ENCODE data around the gene SLC39A9.
"Not testable (repeated sequence)": the region's sequence is repeated elsewhere in the genome, so short reads cannot be mapped to it uniquely, and the experiment has no call there.

The SLC39A9 gene

DNA sequence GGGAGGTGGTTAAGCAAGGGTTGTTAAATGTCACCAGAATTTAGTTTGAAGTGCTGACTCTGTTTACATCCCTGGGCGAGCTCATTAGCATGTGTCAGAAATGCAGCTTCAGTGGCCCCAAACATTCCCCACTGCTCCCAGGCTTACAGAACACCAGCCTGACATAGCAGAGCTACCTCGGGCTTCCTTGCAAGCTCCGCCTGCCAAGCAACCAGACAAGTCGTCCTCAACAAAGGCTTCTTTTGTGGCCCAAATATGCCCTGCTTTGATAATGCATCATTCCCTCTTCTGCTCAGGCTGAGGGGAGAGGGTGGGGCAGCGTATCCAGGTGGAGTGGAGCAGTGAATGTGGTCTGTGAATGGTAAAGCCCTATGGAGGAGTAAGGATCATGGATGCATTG is 28.4 kb upstream of the SLC39A9 start:
- no peak for DNase-seq

- DNase-seq, result no peak
Measured at GRCh38 chr14:69372146-69372545, 26.3 kb upstream of the SLC39A9 start.

GRCh38 chr14:69373104-69373503 is 25.4 kb upstream of the SLC39A9 start:
- no peak for DNase-seq

DNA sequence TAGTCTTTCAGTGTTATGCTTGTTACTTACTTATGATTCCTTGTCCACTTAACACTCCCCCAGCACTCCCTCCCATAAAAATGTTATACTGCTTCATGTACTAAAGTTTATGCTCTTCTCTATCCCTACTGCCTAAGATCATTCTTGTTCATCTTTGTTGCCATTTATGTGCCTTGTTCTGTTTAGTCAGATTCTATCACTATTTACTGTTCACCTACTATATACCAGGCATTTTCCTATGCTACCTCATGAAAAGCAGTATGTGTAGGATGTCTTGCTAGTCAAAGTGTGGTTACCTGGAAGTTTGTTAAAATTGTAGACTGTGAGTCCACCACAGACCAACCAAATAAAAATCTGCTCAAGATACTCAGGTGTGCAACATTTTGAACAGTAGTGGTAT is 24.3 kb upstream of the SLC39A9 start:
- no peak for DNase-seq

GRCh38 chr14:69375182-69375581 is 23.3 kb upstream of the SLC39A9 start:
- DNase-seq, result no peak

DNA sequence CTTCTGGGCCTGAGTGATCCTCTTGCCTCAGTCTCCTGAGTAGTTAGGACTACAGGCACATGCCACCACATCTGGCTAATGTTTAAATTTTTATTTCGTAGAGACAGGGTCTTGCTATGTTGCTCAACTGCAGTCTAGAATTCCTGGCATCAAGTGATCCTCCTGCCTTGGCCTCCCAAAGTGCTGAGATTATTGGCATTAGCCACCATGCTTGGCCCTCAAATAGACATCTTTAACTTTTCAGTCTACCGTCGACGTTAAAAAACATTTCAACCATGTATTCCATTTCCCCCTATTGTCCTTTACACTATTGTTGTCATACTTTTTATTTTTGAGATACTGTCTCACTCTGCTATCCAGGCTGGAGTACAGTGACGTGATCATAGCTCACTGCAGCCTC is 22.8 kb upstream of the SLC39A9 start:
- DNase-seq, result no peak

DNA sequence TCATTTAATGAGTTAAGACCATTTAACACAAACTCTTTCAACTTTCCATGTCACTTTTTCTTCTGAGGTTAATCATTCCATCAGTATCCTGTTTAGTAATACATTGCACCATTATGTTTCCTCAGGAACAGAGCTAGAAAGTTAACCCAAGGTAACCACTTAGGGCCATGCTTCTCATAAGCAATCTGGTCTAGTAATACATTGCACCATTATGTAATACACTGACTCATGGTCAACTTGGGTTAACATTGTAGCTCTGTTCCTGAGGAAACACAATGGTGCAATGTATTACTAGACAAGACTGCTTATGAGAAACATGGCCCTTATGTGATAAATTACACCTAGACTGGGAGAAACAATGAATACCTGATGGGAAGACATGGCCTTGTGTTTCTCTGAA is 22.1 kb upstream of the SLC39A9 start:
- no peak for DNase-seq

DNA sequence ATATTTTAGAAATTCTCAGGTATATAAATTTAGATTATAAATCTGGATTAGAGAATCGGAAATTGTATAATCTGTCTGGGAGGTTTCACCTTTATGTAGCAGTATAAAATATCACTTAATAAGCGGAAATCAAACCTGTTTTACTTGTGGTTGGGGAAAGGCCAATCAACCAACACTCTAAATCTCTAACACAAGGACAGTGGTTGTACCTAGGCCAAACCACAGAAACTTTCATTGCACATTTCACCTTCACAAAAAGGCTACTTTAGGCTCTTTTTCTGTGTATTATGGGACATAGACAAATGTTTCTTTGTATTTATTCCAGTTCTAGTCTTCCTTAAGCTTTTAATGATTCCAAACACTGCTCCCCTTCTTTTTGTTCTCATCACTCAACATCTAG is 20.2 kb upstream of the SLC39A9 start:
- DNase-seq, result no peak

DNA sequence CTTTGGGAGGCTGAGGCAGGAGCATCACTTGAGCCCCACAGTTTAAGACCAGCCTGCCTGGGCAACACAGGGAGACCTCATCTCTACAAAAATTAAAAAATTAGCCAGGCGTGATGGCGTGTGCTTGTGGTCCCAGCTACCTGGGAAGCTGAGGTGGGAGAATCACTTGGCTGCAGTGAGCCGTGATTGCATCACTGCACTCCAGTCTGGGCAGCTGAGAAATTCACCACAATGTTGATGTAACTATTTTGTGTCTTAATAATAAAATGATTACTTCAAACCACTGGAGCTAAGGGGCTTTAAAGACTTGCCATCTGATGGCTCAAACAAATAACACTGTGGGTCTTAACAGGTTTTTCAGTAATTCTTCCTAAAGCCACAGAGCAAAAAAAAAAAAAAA is 11.2 kb upstream of the SLC39A9 start:
- no peak for DNase-seq

DNA sequence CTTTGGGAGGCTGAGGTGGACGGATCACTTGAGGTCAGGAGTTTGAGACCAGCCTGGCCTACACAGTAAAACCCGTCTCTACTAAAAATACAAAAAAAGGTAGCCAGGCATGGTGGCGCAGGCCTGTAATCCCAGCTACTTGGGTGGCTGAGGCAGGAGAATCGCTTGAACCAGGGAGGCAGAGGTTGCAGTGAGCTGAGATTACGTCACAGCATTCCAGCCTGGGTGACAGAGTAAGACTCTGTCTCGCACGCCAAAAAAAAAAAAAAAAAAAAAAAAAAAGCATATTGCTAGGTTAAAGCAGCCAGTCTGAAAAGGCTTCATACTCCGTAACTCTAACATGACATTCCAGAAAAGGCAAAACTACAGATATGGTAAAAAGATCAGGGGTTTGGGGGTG is 7.1 kb upstream of the SLC39A9 start:
- not testable (repeated sequence) for DNase-seq

- no peak for DNase-seq
Measured at GRCh38 chr14:69392481-69392880, 6.0 kb upstream of the SLC39A9 start.

DNA sequence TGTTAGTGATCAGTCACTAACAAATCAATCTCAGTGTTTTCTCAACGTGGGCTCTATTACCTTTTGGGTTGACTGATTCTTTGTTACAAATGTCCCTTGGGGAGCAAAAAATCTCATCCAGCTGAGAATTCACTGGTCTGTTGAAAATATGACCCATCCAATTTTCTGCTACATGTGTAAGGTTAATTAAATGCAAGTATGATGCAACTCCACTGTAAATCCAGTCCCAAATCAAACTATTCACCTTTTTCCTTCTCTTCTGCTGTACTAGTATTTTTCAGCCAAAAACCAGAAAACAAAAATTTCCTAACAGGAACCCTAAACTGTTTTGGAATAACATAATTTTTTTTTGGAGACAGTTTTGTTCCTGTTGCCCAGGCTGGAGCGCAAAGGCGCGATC is 2.6 kb upstream of the SLC39A9 start:
- DNase-seq, result no peak

DNA sequence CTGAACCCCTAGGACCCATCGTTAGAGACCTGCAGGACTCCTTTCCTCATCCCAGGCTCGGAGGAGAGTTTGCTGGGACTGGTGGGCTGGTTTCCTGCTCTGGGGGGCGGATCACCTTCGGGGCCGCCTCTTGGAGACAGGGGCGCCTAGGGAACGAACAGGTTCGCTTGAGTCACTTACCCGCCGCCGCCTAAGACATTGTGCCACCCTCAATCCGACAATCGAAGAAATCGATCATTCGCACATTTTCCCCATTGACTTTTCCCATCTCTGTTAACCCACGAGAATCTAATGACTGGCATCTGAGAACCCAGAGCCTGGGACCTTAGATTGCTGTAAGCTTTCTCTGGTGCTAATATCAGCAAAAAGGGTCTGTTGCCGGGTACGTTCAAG is 322 bp downstream of the SLC39A9 start:
- DNase-seq, result no peak

DNA sequence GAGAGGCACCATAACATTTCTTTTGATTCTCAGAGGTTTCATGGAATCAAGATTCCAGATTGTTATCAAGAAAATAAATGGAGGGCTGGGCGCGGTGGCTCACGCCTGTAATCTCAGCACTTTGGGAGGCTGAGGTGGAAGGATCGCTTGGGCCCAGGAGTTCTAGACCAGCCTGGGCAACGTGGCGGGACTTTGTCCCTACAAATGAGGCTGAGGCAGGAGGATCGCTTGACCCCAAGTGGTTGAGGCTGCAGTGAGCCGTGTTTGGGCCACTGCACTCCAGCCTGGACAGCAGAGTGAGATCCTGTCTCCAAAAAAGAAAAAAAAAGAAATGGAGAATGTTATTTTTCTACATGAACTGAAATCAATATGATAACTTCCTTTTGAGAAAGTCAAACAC is 1.3 kb downstream of the SLC39A9 start:
- DNase-seq, result no peak

- no peak for DNase-seq
Measured at GRCh38 chr14:69400154-69400553, 1.7 kb downstream of the SLC39A9 start.

DNA sequence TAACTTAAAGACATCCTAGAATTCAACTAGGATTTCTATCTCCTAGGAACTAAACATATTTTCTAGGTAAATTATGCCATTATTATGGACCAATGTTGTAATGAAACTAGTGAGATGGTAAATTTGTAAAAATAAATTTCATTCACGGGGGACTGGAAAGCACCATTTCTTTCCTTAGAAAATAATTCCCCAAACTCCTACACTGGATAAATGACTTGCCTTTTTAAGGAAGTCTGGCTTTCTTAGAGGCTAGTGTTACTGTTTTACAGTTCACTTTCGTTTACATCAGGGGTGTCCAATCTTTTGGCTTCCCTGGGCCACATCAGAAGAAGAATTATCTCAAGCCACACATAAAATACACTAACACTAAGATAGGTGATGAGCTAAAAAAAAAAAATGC is 3.3 kb downstream of the SLC39A9 start:
- no peak for DNase-seq

DNA sequence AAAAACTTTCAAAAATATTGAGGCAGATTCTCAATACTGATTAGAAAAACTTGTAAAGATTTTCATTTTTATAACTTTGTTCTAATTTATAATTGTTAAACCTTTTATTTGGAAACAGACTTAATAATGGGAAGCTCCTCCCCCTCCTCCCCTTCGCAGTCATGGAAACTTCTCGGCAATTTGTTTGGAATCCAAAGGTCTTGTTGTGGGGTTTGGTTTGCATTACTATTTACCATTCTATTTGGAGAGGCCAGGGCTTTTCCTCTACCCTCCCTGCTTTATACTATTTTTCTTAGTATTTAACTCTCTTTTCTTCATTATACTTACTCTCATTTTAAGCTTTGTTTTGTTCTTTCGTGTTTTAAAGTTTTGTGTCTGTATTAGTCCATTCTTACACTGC is 6.0 kb downstream of the SLC39A9 start:
- no peak for DNase-seq

- no peak for DNase-seq
Measured at GRCh38 chr14:69404883-69405282, 6.4 kb downstream of the SLC39A9 start.

- no peak for DNase-seq
Measured at GRCh38 chr14:69405762-69406161, 7.3 kb downstream of the SLC39A9 start.

DNA sequence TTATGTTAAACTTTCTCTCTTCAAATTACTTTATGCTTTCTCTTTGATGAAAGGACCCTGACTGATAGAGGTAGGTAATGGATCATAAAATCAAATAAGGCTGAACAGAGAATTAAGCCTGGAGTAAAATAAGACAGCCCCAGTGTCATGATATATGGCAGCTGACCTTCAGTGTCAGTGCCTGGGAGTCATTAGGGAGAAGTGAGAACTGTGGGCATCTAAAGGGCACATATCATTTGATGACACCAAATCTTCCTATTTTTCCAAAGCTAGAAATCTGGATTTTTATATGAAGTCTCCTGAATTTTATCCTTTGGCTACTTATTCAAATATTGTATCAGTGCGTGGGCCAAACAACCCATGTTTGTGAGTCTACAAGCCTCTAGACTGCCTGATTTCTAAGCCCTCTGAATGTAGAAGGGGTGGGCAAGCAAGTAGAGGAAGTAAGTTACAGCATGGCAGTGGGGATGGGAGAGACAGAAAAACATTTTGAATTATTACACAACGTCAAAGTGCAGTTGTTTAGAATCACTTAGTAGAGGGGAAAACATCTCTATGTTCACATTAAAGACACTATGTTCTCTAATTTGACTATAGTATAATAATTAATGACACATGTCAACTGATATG is 10.0 kb downstream of the SLC39A9 start:
- no peak for DNase-seq

DNA sequence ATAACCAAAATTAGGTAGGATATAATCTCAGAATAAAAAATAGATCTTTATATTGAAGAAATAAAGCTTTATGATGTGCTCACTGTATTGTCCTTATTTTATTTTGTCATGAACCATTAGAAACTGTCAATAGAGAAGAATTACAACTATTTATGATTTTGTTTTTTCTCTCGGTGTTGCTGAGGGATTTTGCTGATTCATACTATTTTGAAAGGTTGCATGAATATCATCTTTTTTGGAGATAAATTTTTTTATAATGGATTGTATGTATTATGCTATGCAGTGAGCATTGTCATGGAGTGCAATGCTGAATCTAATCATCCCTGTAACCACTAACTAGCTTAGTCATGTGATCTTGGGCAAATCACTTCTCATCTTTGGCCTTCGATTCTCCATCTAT is 15.0 kb downstream of the SLC39A9 start:
- no peak for DNase-seq

GRCh38 chr14:69416087-69416486 is 17.6 kb downstream of the SLC39A9 start:
- DNase-seq, result not testable (repeated sequence)

- no peak for DNase-seq
Measured at GRCh38 chr14:69423279-69423678, 24.8 kb downstream of the SLC39A9 start.

DNA sequence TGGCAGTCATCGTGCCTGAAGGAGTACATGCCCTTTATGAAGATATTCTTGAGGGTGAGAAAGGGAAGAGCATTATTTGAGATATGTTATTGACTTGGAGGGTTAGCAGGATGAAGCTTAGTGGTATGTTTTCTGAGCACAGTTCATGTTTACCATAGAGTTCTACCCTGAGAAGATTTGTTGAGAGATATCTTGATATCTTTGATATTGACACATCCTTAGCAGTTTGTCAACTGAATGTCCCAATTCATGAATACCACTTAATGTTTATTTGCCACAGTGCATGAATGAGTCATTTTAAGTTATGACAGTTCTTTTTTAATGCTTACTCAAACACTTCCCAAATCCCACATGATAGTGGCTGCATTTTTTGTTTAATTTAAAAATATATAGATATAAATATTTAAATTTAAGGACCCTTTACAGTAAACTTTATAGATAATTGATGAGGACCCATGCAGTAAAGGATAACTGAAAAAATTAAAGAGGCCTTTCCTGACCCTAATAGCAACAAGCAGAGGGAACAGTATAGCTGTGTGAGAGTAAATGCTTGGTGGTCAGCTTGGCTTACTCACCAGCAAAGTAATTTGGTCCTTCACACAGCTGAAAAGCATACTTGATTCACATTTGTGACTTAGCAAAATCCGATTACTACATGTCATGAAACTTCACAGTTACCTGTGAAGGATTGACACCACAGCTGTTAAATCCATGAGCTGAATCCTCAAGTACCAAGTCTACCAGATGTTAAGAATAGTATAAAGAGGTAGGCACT is 25.8 kb downstream of the SLC39A9 start:
- DNase-seq, result peak in 1 of 2 experiments; percentile 20

GRCh38 chr14:69427596-69427995 is 29.1 kb downstream of the SLC39A9 start:
- no peak for DNase-seq
